Sciatic nerve (tissue), 2 donors: Measurements from ENCODE around the gene PHGDH. TPM values are rescaled to one million over a fixed set of nuclear protein-coding genes. Genes with fewer than 3 reads are reported as not detected.
"Not testable (repeated sequence)": the region's sequence is repeated elsewhere in the genome, so short reads cannot be mapped to it uniquely, and the experiment has no call there.

Experiments
- ATAC-seq: fragments of 200-7000 bp; cut with Tn5 transposase; one replicate; pipeline ENCODE4 v1.9.1; 2020; ENCODE audit warnings: mild to moderate bottlenecking, moderate library complexity
- DNase-seq: peaks from one replicate; pipeline ENCODE4 v3.0.0-alpha.2; 2020; ENCODE audit warnings: low spot score
- intact Hi-C: fragments of 100-400 bp; cut with DNase I; formaldehyde crosslinking; loops from one replicate; pipeline ENCODE4 v1.14.2; 2022
- total RNA-seq: library from RNA; stranded (reverse); fragmentation: NEBNext Ultra II Directional; extraction: Animal tissue kit (Norgen Biotek cat#: 25700); gene quantifications from one replicate; pipeline ENCODE4 v1.2.1, GENCODE V29; 2021
- donor health status: DM: no; HTN: no; CAD: no.
- donor health status: DM: no; HTN: no; CAD: no.

Gene PHGDH
- total RNA-seq, 1 donor from 2014 or later, result 60.0 TPM

- ATAC-seq (no peak), DNase-seq (no peak)
- intact Hi-C loops, result no loop called here
Measured at GRCh38 chr1:119689511-119689910, 22.2 kb upstream of the PHGDH start.

- DNase-seq, intact Hi-C loops, ATAC-seq: not testable (repeated sequence)
Measured at GRCh38 chr1:119696863-119697262, 14.9 kb upstream of the PHGDH start.

DNA sequence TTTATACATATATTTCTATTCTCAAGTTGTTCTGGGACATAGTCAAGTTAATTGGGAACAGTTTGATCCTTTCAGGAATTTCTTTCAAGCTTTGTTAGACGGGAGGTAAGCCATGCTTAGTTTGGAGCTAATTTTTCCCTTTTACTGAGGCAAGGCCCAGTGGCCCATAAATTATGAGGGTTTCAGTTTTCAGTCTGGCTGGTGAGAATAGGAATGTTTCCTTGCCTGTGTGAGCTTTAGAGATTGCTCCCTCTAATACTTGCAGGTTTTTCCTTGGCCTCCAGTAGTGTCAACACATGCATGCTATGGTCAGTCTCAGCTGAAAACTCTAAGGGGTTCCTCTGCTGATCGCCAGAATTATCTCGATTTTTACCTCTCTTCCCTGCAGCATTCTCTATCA lies 14.1 kb upstream of the PHGDH start:
- no peak for DNase-seq
- no peak for ATAC-seq
- intact Hi-C loops, result no loop called here

- intact Hi-C loops, result no loop called here
- no peak for ATAC-seq
- no peak for DNase-seq
Measured at GRCh38 chr1:119700326-119700725, 11.4 kb upstream of the PHGDH start.

DNA sequence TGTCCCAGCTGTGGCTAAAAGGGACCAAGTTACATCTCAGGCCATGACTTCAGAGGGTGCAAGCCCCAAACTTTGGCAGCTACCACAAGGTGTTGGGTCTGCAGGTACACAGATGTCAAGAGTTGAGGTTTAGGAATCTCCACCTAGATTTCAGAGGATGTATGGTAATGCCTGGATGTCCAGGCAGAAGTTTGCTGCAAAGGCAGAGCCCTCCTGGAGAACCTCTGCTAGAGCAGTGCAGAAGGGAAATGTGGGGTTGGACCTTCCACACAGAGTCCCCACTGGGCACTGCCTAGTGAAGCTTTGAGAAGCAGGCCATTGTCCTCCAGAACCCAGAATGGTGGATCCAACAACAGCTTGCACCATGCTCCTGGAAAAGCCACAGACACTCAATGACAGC lies 10.1 kb upstream of the PHGDH start:
- DNase-seq (no peak), ATAC-seq (no peak)
- intact Hi-C loops, result no loop called here

GRCh38 chr1:119702384-119702783 lies 9.3 kb upstream of the PHGDH start:
- DNase-seq, result no peak
- intact Hi-C loops, result no loop called here
- ATAC-seq, result no peak

GRCh38 chr1:119703666-119704450 lies 7.9 kb upstream of the PHGDH start:
- DNase-seq, result no peak
- no peak for ATAC-seq
- intact Hi-C loops, result no loop called here

- intact Hi-C loops, DNase-seq, ATAC-seq: not testable (repeated sequence)
Measured at GRCh38 chr1:119706599-119706998, 5.1 kb upstream of the PHGDH start.

DNA sequence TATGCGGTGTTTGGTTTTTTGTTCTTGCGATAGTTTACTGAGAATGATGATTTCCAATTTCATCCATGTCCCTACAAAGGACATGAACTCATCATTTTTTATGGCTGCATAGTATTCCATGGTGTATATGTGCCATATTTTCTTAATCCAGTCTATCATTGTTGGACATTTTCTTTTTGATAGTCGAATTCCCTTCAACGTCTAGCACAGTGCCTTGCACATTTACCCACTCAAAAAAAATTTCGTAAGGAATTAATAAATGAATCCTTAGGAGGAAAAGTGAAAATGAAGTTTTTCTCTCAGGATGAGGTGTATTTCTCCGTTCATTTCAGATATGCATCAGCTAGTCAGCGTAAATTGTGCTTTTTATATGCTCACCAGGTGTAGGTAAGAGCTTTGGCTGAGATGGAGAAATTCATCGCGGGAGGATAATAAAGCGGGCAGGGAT lies 354 bp upstream of the PHGDH start:
- DNase-seq, intact Hi-C loops, ATAC-seq: not testable (repeated sequence)

DNA sequence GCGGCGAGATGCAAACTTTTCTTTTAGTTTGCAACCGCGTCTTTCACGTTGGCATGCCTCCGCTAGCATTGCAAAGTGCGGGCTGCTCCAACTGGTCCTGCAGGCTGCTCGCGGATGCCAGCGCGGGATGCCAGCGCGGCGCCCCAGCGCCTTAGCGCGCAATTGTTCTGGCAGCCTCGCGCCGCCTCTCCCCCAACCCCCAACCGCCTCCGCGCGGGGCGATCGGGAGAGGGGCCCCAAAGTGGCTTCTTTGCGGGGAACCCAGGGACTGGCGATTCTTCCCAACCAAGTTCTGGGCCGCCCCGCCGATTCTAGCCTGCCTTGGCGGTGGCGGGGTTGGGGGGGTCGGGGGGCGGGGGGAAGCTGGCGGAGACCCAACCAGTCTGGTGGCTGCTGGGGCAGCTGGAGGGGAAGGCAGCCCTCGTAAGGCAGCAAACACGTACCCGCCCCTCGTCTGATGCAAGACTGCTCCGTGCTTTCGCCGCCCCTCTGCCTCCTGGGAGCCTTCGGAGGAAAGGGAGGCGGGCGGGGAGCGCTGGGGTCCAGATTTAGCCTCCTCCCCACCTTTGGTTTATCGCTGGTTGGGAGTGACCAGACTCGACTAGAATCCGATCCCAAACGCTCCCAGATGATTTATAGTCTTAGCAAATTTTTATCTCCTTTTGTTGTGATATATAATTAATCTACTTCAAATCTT lies 756 bp downstream of the PHGDH start:
- intact Hi-C loops, result no loop called here
- ATAC-seq, result peak; percentile 94
- peak; percentile 87 for DNase-seq

DNA sequence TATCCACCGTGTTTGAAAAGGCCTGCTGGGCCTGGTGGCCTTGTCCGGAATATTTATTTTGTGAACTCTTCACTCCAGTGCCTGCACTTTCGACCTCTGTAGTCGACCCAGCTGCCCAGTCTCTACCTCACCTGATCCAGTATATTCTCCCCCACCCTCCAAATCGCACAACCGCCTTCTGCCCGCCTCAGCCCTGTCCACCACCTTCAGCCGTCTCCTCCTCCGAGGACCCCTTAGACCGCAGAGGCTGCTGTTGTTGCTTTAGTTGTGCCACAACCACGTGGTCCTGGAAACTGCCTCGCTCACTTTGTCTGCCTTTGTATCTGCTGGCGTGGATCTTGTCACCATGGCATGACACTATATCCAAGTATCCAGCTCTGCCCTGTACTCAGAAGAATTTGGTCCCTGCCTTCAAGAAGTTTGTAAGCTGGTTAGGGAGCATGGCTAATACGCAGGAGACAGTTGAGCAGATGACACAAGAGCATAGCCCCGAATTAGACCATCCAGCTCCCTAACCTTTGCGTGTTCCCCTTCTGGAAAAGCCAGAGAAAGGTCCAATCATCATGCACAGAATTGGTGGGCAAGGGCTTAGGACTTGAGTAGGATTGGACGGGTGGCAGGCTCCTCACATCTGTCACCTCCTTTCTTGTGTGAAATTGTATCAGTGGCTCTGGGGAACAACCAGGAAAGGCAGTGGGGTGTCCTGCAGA lies 1.5 kb downstream of the PHGDH start:
- DNase-seq (no peak), ATAC-seq (peak; percentile 41)
- intact Hi-C loops, result no loop called here

DNA sequence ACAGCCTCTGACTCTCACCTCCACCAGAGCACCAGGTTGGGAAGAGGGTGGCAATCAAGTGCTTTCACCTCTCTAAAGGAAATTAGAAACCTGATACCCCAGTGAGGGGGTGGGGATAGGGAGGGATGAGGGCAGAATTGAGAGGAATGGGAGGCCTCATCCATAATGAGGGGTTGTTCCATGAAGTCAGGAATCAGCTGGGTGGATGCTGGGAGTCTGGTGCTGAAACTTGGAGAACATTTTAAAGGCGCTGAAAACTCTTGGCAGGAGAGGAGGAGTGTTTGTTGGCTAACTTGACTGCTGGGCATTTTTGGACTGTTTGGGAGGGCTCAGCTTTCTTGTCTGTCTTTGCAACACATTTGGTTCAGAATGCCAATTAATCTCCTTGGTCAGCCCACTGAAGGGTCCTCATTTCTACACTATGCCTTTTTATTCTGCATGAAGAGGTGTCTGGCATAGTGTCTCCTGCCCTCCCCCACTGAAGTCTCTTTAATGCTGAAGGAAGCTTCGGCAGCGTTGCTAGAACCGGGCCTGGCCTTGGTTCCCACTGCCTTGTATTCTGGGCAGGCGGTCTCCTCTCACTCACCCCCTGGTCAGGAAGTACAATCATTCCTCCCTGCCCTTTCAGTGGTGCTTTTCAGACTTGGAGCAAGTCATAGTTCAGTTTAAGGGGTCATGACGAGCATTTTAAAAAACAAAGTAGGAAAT lies 2.2 kb downstream of the PHGDH start:
- ATAC-seq (peak; percentile 33), DNase-seq (no peak)
- intact Hi-C loops, result no loop called here

- intact Hi-C loops, result no loop called here
- ATAC-seq (peak; percentile 18), DNase-seq (no peak)
Measured at GRCh38 chr1:119714583-119714982, 2.8 kb downstream of the PHGDH start.

- intact Hi-C loops, result no loop called here
- ATAC-seq (no peak), DNase-seq (no peak)
Measured at GRCh38 chr1:119715542-119715941, 3.8 kb downstream of the PHGDH start.

DNA sequence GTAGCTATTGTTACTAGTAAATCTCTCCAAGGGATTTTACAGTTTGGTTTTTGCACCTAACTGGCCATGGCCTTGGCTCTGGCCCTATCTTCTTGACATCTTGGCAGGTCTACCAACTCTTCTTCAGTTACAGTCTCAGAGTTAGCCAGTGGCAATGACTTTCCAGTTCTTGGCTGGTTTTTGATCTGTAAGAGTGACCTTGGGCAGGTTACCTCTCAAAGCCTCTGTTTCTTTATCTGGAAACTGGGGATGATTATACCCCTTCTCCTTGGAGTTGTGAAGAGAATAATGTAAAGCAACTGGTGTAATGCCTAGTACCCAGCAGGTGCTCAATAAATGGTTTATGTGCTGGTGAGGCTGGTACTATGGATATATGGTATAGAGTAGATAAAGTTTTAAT lies 6.7 kb downstream of the PHGDH start:
- DNase-seq (no peak), ATAC-seq (no peak)
- intact Hi-C loops, result no loop called here

DNA sequence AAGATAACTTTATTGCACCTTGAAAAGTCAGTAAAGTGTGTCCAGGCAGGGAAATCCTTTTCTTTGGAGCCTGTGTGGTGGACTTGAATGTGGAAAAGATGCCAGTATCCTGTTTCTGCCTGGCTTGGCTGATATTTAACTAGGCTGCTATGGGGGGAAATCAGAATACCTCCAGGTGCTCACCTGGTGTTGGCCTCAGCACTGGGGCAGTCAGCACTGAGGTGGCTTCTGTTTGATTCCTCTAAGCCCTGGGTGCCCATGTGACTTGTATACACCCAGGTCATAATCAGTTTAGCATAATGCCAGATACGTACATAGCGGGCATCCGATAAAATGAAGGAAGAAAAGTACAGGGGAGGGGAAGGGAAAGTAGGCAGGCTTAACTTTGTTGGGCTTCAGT lies 7.2 kb downstream of the PHGDH start:
- DNase-seq, result no peak
- intact Hi-C loops, result no loop called here
- no peak for ATAC-seq

GRCh38 chr1:119720866-119721440 lies 9.2 kb downstream of the PHGDH start:
- ATAC-seq (no peak), DNase-seq (no peak)

DNA sequence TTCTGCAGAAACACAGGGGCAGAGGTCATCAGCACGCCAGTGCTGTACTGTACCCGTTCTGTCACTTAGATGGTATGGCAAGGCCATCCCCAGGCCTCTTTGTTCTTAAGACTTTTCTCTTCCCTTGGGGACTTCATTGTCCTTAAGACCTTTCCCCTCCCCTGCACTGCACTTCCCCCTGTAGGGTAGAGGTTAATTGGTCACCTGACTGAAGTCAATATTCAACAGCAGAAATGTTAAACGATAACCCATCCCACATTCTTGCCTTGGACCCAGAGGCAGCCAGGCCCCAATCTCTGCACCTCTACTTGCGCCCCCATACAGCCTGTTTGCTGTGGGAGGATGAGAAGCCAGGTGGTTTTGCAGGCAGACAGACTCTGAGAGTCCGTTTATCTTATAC lies 10.2 kb downstream of the PHGDH start:
- intact Hi-C loops, result no loop called here
- ATAC-seq (no peak), DNase-seq (no peak)

More at GRCh38 chr1:119720866-119721440, 9.2 kb downstream of the PHGDH start:
- intact Hi-C loops, result no loop called here
